ENCODE data around the gene PARVG.

PARVG gene

GRCh38 chr22:44199866-44200265 lies 19.1 kb downstream of the PARVG start:
- no peak for DNase-seq

- DNase-seq, result no peak
Measured at GRCh38 chr22:44200451-44200850, 19.7 kb downstream of the PARVG start.

DNA sequence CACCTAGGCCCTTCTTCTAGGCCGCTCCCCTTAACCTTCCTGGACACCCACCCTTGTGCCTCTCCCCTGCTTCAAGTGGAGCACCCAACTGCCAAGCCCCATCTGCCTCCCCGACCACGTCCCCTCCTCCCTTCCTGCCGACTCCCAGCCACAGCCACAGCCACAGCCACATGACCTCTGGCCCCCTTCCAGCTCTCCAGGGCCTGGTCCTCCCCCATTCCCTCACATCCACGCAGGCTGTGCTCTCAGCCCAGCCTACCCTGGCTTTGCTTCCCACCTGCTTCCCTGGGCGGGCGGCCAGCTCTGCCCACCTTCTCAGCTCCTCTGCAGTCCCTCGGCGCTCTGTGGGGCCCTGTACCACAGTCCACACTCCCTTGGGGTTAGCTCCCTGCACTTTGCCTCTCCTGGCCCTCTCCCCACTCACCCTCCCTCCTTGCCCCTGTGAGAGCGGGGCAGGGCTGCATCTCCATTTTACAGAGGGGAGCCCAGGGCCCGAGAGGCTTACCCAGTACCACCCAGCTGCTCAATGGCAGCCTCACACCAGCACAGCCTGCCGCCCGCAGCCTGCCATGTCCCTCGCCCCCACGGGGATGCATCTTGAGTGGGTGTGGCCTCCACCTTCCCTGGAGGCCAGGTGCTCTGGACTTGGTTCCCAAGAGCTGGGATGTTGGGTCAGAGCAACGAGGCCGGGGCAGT lies 20.3 kb downstream of the PARVG start:
- DNase-seq, result no peak

DNA sequence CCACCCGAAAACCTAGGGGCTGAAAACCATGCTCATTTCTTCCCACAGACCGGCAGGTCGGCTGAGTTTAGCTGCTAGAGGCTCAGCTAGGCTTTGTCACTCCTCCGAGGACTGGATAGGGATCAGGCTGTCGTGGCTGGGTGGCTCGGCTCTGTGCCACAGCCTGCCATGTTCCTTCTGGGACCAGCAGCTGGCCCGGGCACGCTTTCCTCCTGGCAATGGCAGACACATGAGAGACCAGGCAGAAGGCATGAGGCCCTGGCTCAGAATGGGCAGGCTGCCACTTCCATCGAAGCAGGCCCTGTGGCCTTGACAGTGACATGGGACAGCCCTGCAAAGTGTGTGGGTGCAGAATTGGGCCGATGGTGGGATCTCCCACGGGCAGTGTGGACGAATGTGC lies 20.9 kb downstream of the PARVG start:
- no peak for DNase-seq

DNA sequence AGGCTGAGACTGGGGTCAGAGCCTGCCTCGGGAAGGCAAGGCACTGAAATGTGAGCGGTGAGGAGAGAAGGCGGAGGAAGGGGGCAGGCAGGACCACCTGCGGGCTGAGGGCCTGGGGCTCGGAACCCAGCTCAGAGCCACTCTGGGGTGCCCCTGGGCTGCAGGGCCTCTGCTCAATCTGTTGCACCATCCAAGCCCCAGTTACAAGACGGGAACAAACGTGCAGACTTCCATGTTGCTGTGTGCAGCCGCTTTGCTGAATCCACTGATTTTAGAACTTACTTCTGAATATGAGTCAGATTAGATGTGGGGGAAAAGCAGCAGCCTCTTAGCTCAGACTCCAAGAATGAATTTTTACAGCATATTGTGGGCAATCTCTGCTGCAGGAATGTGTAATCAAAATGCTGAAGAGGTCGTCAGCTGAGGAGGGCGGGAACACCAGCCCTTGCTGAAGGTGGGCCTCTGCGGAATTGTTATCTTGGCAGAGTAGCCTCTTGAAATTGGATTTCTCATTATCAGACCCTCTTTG lies 21.6 kb downstream of the PARVG start:
- DNase-seq, result no peak

DNA sequence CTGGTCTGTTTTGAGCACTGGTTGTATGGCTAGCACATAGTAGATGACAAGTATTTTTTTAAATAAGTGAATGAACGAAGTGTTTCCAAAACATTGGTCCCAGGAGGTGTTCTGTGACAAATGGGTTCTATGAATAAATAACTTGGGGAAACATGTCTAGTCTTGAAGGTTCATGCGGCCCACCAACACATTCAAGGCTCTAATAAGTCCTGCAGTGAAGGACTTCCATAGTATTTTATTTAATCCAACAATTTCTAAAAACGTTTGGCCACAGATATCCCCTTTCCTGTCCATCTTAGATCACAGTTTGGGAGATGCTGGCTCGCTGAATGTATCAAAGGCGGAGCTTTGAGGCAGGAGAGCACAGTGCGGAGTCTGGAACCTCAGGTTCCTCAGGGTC lies 22.5 kb downstream of the PARVG start:
- no peak for DNase-seq

GRCh38 chr22:44204739-44205515 lies 24.2 kb downstream of the PARVG start:
- DNase-seq, result no peak

GRCh38 chr22:44205516-44206329 lies 25.0 kb downstream of the PARVG start:
- no peak for DNase-seq

DNA sequence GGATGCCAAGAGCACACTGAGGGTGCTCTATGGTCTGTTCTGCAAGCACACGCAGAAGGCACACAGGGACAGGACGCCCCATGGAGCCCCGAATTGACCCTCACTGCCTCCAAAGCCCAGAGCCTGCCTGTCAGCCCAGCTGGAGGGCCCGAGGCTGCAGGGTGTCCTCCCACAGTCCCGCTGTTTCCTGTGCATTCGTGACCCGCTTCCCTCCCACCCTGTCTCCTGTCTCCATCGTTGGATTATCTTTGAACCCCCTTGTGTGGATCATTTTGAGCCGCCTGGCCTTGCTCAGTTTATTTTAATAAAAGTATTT lies 25.6 kb downstream of the PARVG start:
- no peak for DNase-seq

GRCh38 chr22:44206696-44207095 lies 26.0 kb downstream of the PARVG start:
- no peak for DNase-seq

DNA sequence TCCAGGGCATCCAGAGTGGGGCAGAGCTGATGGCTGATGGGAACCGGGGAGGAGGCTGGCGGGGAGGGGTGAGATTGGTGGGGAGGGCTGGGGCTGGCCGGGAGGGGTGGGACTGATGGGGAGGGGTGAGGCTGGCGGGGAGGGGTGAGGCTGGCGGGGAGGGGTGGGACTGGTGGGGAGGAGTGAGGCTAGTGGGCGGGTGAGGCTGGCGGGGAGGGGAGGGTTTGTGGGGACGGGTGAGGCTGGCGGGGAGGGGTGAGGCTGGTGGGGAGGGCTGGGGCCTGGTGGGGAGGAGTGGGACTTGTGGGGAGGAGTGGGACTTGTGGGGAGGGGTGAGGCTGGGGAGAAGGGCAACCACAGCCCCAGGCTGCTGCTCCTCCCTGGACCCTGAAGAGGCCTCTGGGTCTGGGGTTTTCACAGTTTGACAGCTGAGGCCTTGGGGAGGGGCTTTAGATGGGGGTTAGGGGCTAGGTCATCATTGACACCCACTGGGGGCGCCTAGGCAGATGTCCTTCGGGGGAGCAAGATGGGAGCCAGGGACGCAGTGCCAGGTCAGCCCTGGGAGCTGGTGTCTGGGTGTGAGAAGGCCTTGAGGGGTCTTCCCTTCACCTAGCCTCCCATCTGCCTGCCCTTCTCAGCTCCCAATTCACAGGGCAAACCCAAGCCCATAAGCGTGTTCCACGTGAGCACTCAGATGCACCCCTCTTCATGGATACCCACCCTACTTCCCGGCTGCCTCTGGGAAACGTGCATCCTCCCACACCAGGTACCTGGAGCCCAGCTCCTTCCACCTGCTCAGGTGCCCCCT lies 26.7 kb downstream of the PARVG start:
- DNase-seq, result no peak

DNA sequence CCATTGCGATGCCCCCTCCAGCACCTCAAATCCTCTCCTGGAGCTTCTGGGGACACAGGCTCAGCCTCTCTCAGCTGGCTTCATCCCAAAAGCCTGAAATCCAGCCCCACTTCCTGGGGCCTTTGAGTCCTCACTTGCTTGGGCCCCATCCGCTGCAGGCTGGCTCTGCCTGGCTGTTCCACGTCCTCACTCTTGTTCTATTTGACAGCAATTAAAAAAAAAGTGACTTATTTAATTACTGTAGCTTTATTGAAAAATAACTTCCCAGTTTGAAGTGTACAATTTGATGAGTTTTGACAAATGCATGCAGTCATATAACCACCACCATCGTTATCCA lies 27.2 kb downstream of the PARVG start:
- no peak for DNase-seq

- no peak for DNase-seq
Measured at GRCh38 chr22:44209343-44209742, 28.6 kb downstream of the PARVG start.

DNA sequence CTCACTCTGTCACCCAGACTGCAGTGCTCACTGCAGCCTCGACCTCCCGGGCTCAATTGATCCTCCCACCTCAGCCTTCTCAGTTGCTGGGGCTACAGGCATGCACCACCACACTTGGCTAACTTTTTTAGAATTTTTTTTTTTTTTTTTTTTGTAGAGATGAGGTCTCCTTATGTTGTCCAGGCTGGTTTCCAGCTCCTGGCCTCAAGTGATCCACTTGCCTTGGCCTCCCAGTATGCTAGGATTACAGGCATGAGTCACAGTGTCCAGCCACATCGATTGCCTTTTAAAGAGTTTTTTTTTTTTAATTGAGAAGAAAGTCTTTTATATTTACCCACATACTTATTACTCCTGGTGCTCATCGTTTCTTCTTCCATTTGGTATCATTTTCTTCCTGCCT lies 30.0 kb downstream of the PARVG start:
- no peak for DNase-seq

- no peak for DNase-seq
Measured at GRCh38 chr22:44211256-44211945, 30.7 kb downstream of the PARVG start.

GRCh38 chr22:44211946-44212930 lies 31.5 kb downstream of the PARVG start:
- no peak for DNase-seq

- DNase-seq, result no peak
Measured at GRCh38 chr22:44212936-44213335, 32.2 kb downstream of the PARVG start.

DNA sequence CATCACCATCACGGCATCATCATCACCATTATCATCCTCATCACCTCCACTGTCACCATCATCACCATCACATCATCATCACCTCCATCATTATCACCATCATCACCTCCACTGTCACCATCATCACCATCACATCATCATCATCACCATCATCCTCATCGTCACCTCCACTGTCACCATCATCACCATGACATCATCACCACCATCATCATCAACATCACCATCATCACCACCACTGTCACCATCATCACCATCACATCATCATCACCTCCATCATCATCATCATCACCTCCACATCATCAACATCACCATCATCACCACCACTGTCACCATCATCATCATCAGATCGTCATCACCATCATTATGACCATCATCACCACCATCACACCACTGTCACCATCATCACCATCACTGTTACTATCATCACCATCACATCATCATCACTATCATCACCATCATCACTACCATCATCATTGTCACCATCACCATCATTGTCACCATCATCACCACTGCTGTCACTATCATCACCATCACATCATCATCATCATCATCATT lies 32.8 kb downstream of the PARVG start:
- DNase-seq, result no peak

DNA sequence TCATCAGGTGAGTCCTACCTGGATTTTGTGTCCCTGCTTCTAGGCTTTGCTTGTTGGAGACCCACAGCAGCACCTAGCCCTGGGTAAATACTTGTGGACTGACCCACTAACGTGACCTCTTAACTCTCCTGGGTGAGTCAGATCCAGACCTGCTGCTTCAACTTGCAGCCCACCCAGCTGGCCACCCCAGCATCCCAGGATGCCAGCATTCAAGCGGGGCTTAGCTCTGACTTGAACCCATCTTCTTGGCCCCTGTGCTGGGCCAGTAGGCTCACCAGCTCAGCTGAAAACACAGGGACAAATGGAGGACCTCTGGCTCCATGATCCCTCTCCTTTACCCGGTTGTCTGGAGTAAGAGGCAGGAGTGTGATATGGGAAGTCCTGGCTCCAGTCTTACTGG lies 33.5 kb downstream of the PARVG start:
- DNase-seq, result no peak

GRCh38 chr22:44214764-44215163 lies 34.0 kb downstream of the PARVG start:
- no peak for DNase-seq

GRCh38 chr22:44215287-44215686 lies 34.6 kb downstream of the PARVG start:
- DNase-seq, result no peak
